ENCODE data around the gene GRIFIN.
A peak's percentile ranks its signal among the peaks of the same experiment; 100 is the strongest.

The GRIFIN gene

DNA sequence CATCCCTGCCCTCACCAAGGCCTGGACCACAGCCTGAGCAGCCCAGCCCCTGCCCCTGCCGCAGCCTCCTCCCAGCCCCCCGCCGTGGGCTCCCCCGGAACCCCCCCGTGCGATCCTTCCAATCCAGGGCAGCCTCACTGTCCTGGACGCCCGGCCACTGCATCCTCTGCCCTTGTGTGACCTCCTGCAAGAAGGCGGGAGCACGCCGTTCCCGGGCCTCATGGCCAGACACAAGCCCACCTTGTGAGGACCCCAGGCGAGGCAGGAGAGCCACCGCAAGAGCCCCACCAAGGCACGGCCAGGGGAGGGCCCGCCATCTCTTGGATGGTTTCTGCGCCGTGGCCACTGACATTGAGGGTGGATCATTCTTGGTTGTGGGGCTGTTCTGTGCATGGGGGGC lies 35.6 kb upstream of the GRIFIN start:
- peak overlapping the region; percentile 96 for H3K27ac ChIP-seq
- TF ChIP-seq, protein P1, sequence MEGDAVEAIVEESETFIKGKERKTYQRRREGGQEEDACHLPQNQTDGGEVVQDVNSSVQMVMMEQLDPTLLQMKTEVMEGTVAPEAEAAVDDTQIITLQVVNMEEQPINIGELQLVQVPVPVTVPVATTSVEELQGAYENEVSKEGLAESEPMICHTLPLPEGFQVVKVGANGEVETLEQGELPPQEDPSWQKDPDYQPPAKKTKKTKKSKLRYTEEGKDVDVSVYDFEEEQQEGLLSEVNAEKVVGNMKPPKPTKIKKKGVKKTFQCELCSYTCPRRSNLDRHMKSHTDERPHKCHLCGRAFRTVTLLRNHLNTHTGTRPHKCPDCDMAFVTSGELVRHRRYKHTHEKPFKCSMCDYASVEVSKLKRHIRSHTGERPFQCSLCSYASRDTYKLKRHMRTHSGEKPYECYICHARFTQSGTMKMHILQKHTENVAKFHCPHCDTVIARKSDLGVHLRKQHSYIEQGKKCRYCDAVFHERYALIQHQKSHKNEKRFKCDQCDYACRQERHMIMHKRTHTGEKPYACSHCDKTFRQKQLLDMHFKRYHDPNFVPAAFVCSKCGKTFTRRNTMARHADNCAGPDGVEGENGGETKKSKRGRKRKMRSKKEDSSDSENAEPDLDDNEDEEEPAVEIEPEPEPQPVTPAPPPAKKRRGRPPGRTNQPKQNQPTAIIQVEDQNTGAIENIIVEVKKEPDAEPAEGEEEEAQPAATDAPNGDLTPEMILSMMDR (conservative IDR thresholded peaks at IDR 0.05) = no peak
- no peak for TF ChIP-seq ZFX (IDR thresholded peaks at IDR 0.05)

DNA sequence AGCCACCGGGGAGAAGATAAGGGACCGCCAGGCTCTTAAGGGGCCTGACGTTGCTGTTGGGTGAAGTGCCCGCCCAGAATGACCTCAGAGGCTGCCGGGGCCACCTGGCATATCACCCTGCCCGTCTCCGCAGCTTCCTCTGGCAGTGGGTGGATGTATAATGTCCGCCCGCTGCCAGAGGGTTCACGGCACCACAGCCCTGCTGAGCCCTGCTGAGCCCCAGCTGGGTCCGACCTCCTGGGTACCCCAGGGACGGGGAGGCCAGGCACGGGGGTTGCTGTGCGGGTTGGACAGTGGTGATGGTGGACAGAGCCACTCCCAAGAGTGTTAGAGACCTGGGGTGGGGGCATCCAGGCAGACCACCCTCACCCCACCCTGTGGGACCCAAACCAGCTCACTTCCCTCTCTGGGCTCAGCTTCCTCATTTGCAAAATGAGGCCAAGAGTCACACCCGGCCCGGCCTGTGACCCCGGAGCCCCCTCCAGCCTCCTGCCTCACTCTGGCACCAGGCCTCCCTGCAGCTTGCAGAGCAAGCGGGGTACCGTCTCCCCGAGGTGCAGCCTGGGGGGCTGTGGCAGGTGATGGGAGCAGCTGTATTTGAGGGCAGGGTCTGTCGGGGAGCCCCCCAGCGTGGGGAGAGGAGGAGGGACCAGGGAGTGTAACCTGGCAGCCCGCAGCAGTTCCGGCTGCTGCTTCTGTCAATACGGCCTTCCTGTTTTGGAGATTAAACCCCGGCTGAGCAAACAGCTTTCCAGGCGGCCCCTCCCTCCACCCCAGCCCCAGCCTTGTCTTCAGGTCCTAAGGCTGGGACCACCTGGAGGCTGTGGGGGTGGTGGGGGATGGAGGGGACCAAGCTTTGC lies 34.9 kb upstream of the GRIFIN start:
- H3K27ac ChIP-seq = peak overlapping the region; percentile 96
- no peak for TF ChIP-seq ZFX (IDR thresholded peaks at IDR 0.05)
- TF ChIP-seq, protein P1 (conservative IDR thresholded peaks at IDR 0.05) = no peak

DNA sequence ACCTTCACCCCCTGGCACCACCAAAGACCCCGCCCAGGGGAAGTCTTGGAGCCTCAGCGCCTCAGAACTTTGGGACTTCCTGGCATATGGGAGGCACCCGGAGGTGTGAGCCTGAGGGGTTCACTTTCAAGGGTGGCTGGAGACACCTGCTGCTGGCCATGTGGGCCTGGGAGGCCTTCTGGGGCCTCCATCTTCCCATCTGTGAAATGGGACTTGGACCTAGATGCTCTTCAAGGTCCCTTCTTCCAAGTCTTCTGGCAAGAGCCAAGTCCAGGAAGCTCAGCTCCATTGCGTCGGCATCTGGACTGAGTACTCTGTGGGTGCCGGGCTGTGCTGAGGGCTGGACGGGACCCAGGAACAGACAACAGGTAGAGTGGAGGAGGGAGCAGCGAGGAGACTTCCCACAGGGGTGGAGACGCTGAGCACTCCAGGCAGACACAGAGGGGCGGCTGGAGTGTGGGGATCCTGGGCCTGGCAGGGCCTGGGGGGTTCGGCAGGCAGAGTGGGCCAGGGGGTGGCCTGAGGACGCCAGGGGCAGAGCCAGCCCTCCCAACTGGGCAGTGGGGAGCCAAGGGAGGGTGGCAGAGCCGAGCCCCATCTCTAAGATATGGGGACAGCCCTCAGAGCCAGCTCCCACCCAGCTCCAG lies 34.1 kb upstream of the GRIFIN start:
- H3K27ac ChIP-seq = peak overlapping the region; percentile 96
- TF ChIP-seq, protein P1 (conservative IDR thresholded peaks at IDR 0.05) = no peak
- TF ChIP-seq ZFX (IDR thresholded peaks at IDR 0.05) = no peak

DNA sequence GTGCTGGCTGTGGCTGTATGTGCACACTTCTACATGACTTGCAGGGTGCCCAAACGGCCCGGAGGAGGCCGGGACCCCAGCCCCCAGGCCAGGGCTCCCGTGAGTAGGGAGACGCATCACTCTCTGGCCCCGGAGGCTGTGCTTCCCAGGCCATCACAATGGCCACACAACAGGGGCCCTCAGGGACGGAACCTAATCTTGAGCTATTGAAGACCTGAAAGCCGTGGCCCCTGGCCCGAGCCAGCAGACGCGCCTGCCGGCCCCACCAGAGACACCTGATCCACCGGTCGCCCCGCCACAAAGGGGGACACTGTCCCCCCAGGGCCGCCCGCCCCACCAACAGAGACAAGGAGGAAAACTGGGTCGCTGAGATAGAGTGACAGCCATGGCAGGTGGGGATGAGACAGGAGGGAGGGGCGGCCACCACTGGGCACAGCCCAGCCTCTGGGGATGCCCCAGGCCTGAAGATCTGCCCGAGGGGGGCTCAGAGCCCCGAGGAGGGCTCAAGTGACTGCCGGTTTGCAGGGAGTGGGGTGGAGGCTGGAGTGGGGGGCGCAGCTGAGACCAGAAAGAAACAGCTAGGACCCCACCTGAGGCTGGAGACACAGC lies 33.2 kb upstream of the GRIFIN start:
- peak overlapping the region; percentile 96 for H3K27ac ChIP-seq
- TF ChIP-seq, protein P1 (conservative IDR thresholded peaks at IDR 0.05) = no peak
- TF ChIP-seq ZFX (IDR thresholded peaks at IDR 0.05) = no peak

DNA sequence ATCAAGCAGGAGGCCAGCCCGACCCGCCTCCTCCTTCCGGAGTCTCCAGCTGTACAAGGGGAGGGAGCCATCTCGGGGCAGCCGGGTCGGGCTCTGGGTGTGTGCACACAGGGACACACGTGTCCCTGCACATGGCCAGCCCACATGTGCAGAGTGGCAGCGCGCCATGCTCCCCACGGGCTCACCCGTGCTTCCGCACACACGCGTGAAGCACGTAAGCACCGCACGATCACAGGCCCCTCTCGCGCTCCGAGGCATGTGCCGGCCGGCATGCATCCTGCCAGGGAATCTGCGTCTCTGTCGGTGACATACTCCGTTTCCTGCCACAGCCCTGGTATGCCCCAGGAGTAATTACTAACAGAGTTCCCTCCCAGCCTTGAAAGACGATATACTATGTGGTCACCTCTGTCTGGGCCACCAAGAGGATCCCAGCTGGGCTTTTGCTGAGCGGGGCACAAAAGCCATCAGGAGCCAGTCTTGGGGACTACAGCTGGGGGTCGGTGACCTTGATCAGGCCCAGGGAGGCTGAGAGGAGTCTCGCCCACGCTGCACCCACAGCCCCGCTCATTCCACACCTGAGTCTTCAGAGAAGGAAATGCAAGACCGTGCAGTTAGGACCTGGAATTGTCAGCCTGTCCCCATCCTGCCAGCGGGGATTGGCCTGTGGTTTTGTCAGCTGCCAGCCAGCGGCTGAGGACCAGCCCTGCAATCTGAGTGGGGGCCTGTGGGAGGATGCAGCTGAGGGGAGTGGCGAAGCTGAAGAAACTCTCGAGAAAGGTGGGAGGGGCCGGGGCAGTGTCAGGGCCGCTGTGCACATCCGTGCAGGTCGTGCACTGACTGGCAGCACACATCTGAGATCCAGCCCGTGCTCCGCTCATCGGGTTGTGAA lies 32.4 kb upstream of the GRIFIN start:
- no peak for TF ChIP-seq ZFX (IDR thresholded peaks at IDR 0.05)
- TF ChIP-seq, protein P1 (conservative IDR thresholded peaks at IDR 0.05) = no peak
- no peak overlapping the region for H3K27ac ChIP-seq

DNA sequence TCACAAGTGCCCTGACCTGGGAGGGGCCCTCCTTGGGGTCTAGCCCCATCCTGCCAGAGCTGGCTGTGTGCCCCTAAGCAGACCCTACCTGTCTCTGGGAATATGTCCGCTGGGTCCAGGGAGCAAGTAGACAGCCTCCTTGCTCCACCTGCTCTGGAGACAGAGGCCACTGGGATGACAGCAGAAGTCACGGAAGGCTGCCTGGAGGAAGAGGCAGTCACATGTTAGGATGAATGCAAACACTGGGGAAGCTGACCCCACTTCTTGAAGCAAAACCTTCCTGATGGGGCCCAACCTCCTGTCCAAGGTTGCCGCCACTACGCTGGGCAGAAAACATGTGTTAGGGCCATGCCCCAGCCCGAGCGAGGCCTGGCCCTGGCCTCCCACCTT lies 31.7 kb upstream of the GRIFIN start:
- H3K27ac ChIP-seq = no peak overlapping the region
- TF ChIP-seq ZFX (IDR thresholded peaks at IDR 0.05) = no peak
- TF ChIP-seq, protein P1 (conservative IDR thresholded peaks at IDR 0.05) = no peak
